Renal cortex interstitium (tissue), 15 donors: ENCODE data around the gene PPP1R13B. TPM values are rescaled to one million over a fixed set of nuclear protein-coding genes. Genes with fewer than 3 reads are reported as not detected.
"Not testable (repeated sequence)": the region's sequence is repeated elsewhere in the genome, so short reads cannot be mapped to it uniquely, and the experiment has no call there.

Experiments used
- DNase-seq, 11 donors: peaks; one replicate each; pipeline ENCODE4 v3.0.0-alpha.2; 2013; ENCODE audit warnings: low read depth in 9 of 11, low spot score in 4 of 11; ENCODE audit errors: extremely low read depth in 1 of 11
- long read RNA-seq, 16 experiments: transcript quantifications; one replicate each; lab custom pipeline, GENCODE V29; 2026
- polyA plus RNA-seq, 3 donors: library from polyadenylated mRNA; unstranded; fragments of 120-200 nt; gene quantifications; one replicate each; pipeline ENCODE4 v1.2.1, GENCODE V29; 2013; ENCODE audit not compliant: insufficient read length in 3 of 3

The PPP1R13B gene
- 10 to 100 TPM; 29.8 to 47.6 (median 31.2) TPM for polyA plus RNA-seq
- long read RNA-seq, donor 1, partial matches to known transcripts = 38 of 61 reads
- long read RNA-seq, donor 1, other reads (novel, unspliced or antisense) = 20 of 61 reads
- long read RNA-seq, donor 2, partial matches to known transcripts = 0 of 5 reads
- long read RNA-seq, donor 2, other reads (novel, unspliced or antisense) = 0 of 5 reads
- long read RNA-seq, donor 3, transcript PPP1R13B-210 (2 exons, 3,137 nt) = major isoform, 7 of 8 reads
- long read RNA-seq, donor 3, partial matches to known transcripts = 0 of 8 reads
- long read RNA-seq, donor 3, other reads (novel, unspliced or antisense) = 0 of 8 reads
- long read RNA-seq, donor 4, transcript PPP1R13B-210 (2 exons, 3,137 nt) = major isoform, 8 of 8 reads
- long read RNA-seq, donor 4, partial matches to known transcripts = 0 of 8 reads
- long read RNA-seq, donor 4, other reads (novel, unspliced or antisense) = 0 of 8 reads
- long read RNA-seq, donor 5 = 0 reads
- long read RNA-seq, donor 6, partial matches to known transcripts = 0 of 5 reads
- long read RNA-seq, donor 6, other reads (novel, unspliced or antisense) = 0 of 5 reads
- long read RNA-seq, donor 7, transcript PPP1R13B-210 (2 exons, 3,137 nt) = major isoform, 5 of 15 reads
- long read RNA-seq, donor 7, partial matches to known transcripts = 10 of 15 reads
- long read RNA-seq, donor 7, other reads (novel, unspliced or antisense) = 0 of 15 reads
- long read RNA-seq, donor 8 = 0 reads
- long read RNA-seq, donor 9, transcript PPP1R13B-210 (2 exons, 3,137 nt) = major isoform, 5 of 5 reads
- long read RNA-seq, donor 9, partial matches to known transcripts = 0 of 5 reads
- long read RNA-seq, donor 9, other reads (novel, unspliced or antisense) = 0 of 5 reads
- long read RNA-seq, donor 10, partial matches to known transcripts = 69 of 105 reads
- long read RNA-seq, donor 10, other reads (novel, unspliced or antisense) = 32 of 105 reads
- long read RNA-seq, donor 11, partial matches to known transcripts = 12 of 16 reads
- long read RNA-seq, donor 11, other reads (novel, unspliced or antisense) = 0 of 16 reads
- long read RNA-seq, donor 12, partial matches to known transcripts = 0 of 3 reads
- long read RNA-seq, donor 12, other reads (novel, unspliced or antisense) = 0 of 3 reads
- long read RNA-seq, donor 13 = 0 reads
- long read RNA-seq, donor 14, partial matches to known transcripts = 0 of 2 reads
- long read RNA-seq, donor 14, other reads (novel, unspliced or antisense) = 0 of 2 reads
- long read RNA-seq, donor 15, partial matches to known transcripts = 0 of 2 reads
- long read RNA-seq, donor 15, other reads (novel, unspliced or antisense) = 0 of 2 reads
- long read RNA-seq, donor 16, full-length matches to known transcripts = 28 of 50 reads
- long read RNA-seq, donor 16, partial matches to known transcripts = 22 of 50 reads
- long read RNA-seq, donor 16, other reads (novel, unspliced or antisense) = 0 of 50 reads

GRCh38 chr14:103847451-103848174, at the start of gene PPP1R13B:
Gene PPP1R13B (minus strand): TSS chr14:103847575. CDS start chr14:103847307, 268 bp downstream.
- DNase-seq = peak in 10 of 11 donors; percentile 69 to 91 (median 89)

- no peak for DNase-seq
Measured at GRCh38 chr14:103896578-103896977, 49.2 kb upstream of the PPP1R13B start.

- no peak for DNase-seq
Measured at GRCh38 chr14:103894723-103895059, 47.3 kb upstream of the PPP1R13B start.

GRCh38 chr14:103894034-103894722, 46.8 kb upstream of the PPP1R13B start:
- no peak for DNase-seq

- DNase-seq = no peak
Measured at GRCh38 chr14:103892247-103892646, 44.9 kb upstream of the PPP1R13B start.

- no peak for DNase-seq
Measured at GRCh38 chr14:103891667-103892215, 44.4 kb upstream of the PPP1R13B start.

- DNase-seq = no peak
Measured at GRCh38 chr14:103890821-103891666, 43.7 kb upstream of the PPP1R13B start.

GRCh38 chr14:103890052-103890371, 42.6 kb upstream of the PPP1R13B start:
- DNase-seq = no peak

GRCh38 chr14:103889313-103890051, 42.1 kb upstream of the PPP1R13B start:
- DNase-seq = no peak

- DNase-seq = not testable (repeated sequence)
Measured at GRCh38 chr14:103889002-103889312, 41.6 kb upstream of the PPP1R13B start.

GRCh38 chr14:103887557-103888115, 40.3 kb upstream of the PPP1R13B start:
- DNase-seq = no peak

- DNase-seq = no peak
Measured at GRCh38 chr14:103887170-103887501, 39.8 kb upstream of the PPP1R13B start.

GRCh38 chr14:103886304-103887169, 39.2 kb upstream of the PPP1R13B start:
- no peak for DNase-seq

- no peak for DNase-seq
Measured at GRCh38 chr14:103885509-103885932, 38.1 kb upstream of the PPP1R13B start.

- no peak for DNase-seq
Measured at GRCh38 chr14:103884854-103885253, 37.5 kb upstream of the PPP1R13B start.
